Vagina (tissue), 2 donors: ENCODE measurements around the gene ITGA6. TPM values are rescaled to one million over a fixed set of nuclear protein-coding genes. Genes with fewer than 3 reads are reported as not detected.

ENCODE experiments used
- DNase-seq, 2 donors: peaks; one replicate each; pipeline ENCODE4 v3.0.0-alpha.2; 2017; ENCODE audit errors: extremely low spot score in 2 of 2
- H3K27ac ChIP-seq: fragments of 200-600 bp; sonication (generic); one replicate; pipeline ENCODE4 v1.5.1; 2019
- H3K27me3 ChIP-seq: fragments of 200-600 bp; sonication (generic); one replicate; pipeline ENCODE4 v1.5.1; 2019
- H3K36me3 ChIP-seq, 2 donors: fragments of 200-600 bp; sonication (generic); one replicate each; pipeline ENCODE4 v1.5.1; 2017 to 2019
- H3K4me1 ChIP-seq: fragments of 200-600 bp; sonication (generic); one replicate; pipeline ENCODE4 v1.5.1; 2019
- H3K4me3 ChIP-seq, 2 donors: fragments of 200-600 bp; sonication (generic); 1 replicate in 1 of 2; 2 replicates in 1 of 2; pipeline ENCODE4 v1.5.1; 2016 to 2019
- H3K9me3 ChIP-seq: fragments of 200-600 bp; sonication (generic); one replicate; pipeline ENCODE4 v1.5.1; 2019
- POLR2A ChIP-seq, 2 donors: fragments of 450-650 bp; IDR thresholded peaks; one replicate each; pipeline ENCODE4 v1.6.1; 2017; ENCODE audit warnings: antibody characterized with exemption in 2 of 2, mild to moderate bottlenecking in 2 of 2, moderate library complexity in 2 of 2
- POLR2AphosphoS5 ChIP-seq, 2 donors: sonication (generic); formaldehyde crosslinking; IDR thresholded peaks; one replicate each; pipeline ENCODE4 v1.9.0; 2017; ENCODE audit warnings: antibody characterized with exemption in 2 of 2, mild to moderate bottlenecking in 2 of 2, low read depth in 1 of 2; ENCODE audit not compliant: insufficient read depth in 1 of 2
- intact Hi-C: fragments of 100-400 bp; cut with DNase I; formaldehyde crosslinking; loops from one replicate; pipeline ENCODE4 v1.15.1; 2023
- total RNA-seq: library from RNA; depleted of rRNA; stranded (reverse); fragments of >200 nt; gene quantifications from one replicate; pipeline ENCODE4 v1.2.3, GENCODE V29; 2016
- TF ChIP-seq, protein P1 (sequence below), 3 experiments: fragments of 450-650 bp in 2 of 3; fragments of 200-600 bp in 1 of 3; sonication (generic) in 1 of 3; IDR thresholded peaks; one replicate each; pipeline ENCODE4 v1.5.1; 2017 to 2019; ENCODE audit warnings: antibody characterized with exemption in 3 of 3, mild to moderate bottlenecking in 2 of 3, moderate library complexity in 2 of 3

ITGA6 gene
- total RNA-seq, 1 donor from 2014 or later: 82.3 TPM

DNA sequence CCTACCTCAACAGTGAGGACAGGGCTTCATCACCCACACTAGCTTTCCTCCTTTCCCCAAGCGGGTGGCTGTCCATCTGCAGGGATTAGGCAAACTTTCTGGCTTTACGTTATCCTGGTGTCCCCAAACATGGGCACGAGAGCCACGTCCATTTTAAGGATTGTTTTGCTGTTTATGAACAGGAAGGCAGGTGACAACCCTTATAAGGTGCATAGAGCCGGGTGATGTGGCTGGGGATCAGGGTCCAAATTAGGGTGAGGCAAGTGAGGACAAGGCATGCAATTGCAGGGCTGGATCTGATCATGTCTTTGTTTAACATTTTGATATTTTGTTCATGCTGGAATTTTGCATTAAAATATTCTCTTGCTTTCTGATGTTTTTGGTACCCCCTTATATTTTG lies 27.6 kb upstream of the ITGA6 start:
- H3K36me3 ChIP-seq: no peaks in the 10 kb centered on the region
- peaks cover 36% of the 10 kb centered on the region for H3K4me1 ChIP-seq
- TF ChIP-seq POLR2AphosphoS5 (IDR thresholded peaks at IDR 0.05; ENCODE audit: insufficient read depth in 1 of 2, low read depth in 1 of 2) (no peak), POLR2A (IDR thresholded peaks at IDR 0.05) (no peak)
- TF ChIP-seq, protein P1, sequence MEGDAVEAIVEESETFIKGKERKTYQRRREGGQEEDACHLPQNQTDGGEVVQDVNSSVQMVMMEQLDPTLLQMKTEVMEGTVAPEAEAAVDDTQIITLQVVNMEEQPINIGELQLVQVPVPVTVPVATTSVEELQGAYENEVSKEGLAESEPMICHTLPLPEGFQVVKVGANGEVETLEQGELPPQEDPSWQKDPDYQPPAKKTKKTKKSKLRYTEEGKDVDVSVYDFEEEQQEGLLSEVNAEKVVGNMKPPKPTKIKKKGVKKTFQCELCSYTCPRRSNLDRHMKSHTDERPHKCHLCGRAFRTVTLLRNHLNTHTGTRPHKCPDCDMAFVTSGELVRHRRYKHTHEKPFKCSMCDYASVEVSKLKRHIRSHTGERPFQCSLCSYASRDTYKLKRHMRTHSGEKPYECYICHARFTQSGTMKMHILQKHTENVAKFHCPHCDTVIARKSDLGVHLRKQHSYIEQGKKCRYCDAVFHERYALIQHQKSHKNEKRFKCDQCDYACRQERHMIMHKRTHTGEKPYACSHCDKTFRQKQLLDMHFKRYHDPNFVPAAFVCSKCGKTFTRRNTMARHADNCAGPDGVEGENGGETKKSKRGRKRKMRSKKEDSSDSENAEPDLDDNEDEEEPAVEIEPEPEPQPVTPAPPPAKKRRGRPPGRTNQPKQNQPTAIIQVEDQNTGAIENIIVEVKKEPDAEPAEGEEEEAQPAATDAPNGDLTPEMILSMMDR (IDR thresholded peaks at IDR 0.05): no peak
- intact Hi-C loops: no loop called here
- H3K4me3 ChIP-seq: no peak overlapping the region
- no peak for DNase-seq
- no peaks in the 10 kb centered on the region for H3K27me3 ChIP-seq
- H3K9me3 ChIP-seq: no peaks in the 10 kb centered on the region
- no peak overlapping the region for H3K27ac ChIP-seq

DNA sequence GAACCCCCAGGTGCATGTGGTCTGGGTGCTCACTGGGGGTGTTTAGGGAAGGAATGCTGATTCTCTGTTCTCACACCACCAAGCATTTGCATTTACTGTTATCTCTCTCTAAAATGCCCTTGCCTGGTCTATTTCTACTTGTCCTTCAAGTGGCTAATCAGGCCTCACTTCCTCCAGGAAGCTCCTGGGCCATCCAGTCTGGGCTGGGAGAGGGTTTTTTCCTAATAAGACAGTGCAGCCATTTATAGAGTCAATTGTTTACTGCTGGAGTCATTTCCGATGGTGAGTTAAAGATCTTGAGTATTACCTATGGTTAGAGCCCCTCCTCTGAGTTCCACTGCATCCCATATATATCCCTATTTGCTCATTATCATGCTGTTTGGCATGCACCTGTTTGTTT lies 25.2 kb upstream of the ITGA6 start:
- TF ChIP-seq POLR2A (IDR thresholded peaks at IDR 0.05): no peak
- TF ChIP-seq POLR2AphosphoS5 (IDR thresholded peaks at IDR 0.05; ENCODE audit: insufficient read depth in 1 of 2, low read depth in 1 of 2): no peak
- TF ChIP-seq, protein P1 (IDR thresholded peaks at IDR 0.05): no peak
- intact Hi-C loops: no loop called here
- no peak overlapping the region for H3K4me3 ChIP-seq
- no peaks in the 10 kb centered on the region for H3K36me3 ChIP-seq
- DNase-seq: no peak
- H3K27me3 ChIP-seq: no peaks in the 10 kb centered on the region
- H3K9me3 ChIP-seq: no peaks in the 10 kb centered on the region
- H3K4me1 ChIP-seq: peaks cover 39% of the 10 kb centered on the region
- H3K27ac ChIP-seq: no peak overlapping the region

DNA sequence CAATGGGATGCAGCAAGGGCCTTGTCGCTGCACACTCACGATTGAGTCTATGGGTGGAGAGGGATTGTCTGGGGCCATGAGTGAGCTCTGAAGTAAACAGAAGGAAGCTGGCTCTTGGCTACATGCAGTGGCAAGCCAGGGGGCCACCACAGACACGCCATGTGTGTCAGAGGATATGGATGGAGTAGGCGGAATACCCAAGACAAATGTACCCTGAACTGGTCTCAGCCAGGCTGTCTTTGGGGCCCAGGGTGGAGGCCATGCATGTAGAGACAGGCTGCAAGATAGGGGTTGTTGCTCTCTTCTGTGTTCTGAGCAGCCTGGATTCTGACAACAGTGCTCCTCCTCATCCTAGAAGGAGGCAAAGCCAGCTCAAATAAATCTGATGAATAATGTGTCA lies 24.0 kb upstream of the ITGA6 start:
- H3K27ac ChIP-seq: no peak overlapping the region
- no peak for TF ChIP-seq POLR2AphosphoS5 (IDR thresholded peaks at IDR 0.05; ENCODE audit: insufficient read depth in 1 of 2, low read depth in 1 of 2)
- TF ChIP-seq, protein P1 (IDR thresholded peaks at IDR 0.05): no peak
- TF ChIP-seq POLR2A (IDR thresholded peaks at IDR 0.05): no peak
- intact Hi-C loops: no loop called here
- DNase-seq: no peak
- H3K27me3 ChIP-seq: no peaks in the 10 kb centered on the region
- no peaks in the 10 kb centered on the region for H3K9me3 ChIP-seq
- H3K36me3 ChIP-seq: no peaks in the 10 kb centered on the region
- H3K4me1 ChIP-seq: peaks cover 27% of the 10 kb centered on the region
- H3K4me3 ChIP-seq: no peak overlapping the region

- intact Hi-C loops: no loop called here
- Histone ChIP-seq H3K9me3 (no peaks in the 10 kb centered on the region), H3K4me3 (no peak overlapping the region), H3K4me1 (peaks cover 26% of the 10 kb centered on the region), H3K27me3 (no peaks in the 10 kb centered on the region), H3K27ac (no peak overlapping the region), H3K36me3 (no peaks in the 10 kb centered on the region)
- DNase-seq: no peak
- TF ChIP-seq POLR2AphosphoS5 (IDR thresholded peaks at IDR 0.05; ENCODE audit: insufficient read depth in 1 of 2, low read depth in 1 of 2): peak in 1 of 2 donors; percentile 39
- TF ChIP-seq, protein P1 (IDR thresholded peaks at IDR 0.05): no peak
Observed at GRCh38 chr2:172403881-172404468, 23.4 kb upstream of the ITGA6 start.

DNA sequence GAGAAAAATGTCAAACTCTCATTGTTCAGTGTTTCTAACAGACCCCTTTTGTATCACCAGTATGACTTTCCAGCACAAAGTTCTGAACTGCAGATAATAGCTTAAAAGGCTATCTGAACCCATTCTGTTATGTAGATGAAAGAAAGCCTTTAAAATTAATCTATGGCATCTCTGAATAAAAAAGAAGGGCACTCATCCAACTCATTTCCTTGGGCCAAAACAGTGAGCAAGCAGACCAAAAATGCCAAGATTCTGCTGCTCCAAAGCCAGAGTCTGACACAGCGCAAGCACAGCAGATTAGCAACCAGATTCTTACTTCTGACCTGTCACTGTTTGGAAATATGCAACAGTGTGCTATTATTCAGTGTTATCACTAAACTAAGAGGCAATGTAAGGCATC lies 22.6 kb upstream of the ITGA6 start:
- H3K36me3 ChIP-seq: no peaks in the 10 kb centered on the region
- TF ChIP-seq POLR2AphosphoS5 (IDR thresholded peaks at IDR 0.05; ENCODE audit: insufficient read depth in 1 of 2, low read depth in 1 of 2): peak in 1 of 2 donors; percentile 23
- TF ChIP-seq POLR2A (IDR thresholded peaks at IDR 0.05): no peak
- no peak overlapping the region for H3K27ac ChIP-seq
- peaks cover 33% of the 10 kb centered on the region for H3K4me1 ChIP-seq
- DNase-seq: no peak
- H3K27me3 ChIP-seq: no peaks in the 10 kb centered on the region
- H3K9me3 ChIP-seq: no peaks in the 10 kb centered on the region
- intact Hi-C loops: no loop called here
- no peak overlapping the region for H3K4me3 ChIP-seq
